H9 (cell line): Measurements from ENCODE around the gene NRG2. TPM values are rescaled to one million over a fixed set of nuclear protein-coding genes. Genes with fewer than 3 reads are reported as not detected.

Experiments used
- DNase-seq: peaks from one replicate; pipeline ENCODE4 v3.0.0-alpha.2; 2017
- H2AFZ ChIP-seq: one replicate; pipeline ENCODE4 v1.6.1; 2013; ENCODE audit warnings: mild to moderate bottlenecking, low read length, control low read depth, moderate library complexity
- H2AK5ac ChIP-seq: 2 replicates; pipeline ENCODE4 v1.6.1; 2013; ENCODE audit warnings: low read length, control low read depth, mixed read lengths; ENCODE audit not compliant: insufficient read length
- H2BK120ac ChIP-seq: one replicate; pipeline ENCODE4 v1.6.1; 2013; ENCODE audit warnings: low read depth, mild to moderate bottlenecking, low read length, control low read depth, inconsistent platforms; ENCODE audit not compliant: poor library complexity, severe bottlenecking
- H2BK12ac ChIP-seq: 2 replicates; pipeline ENCODE4 v1.6.1; 2013; ENCODE audit warnings: low read length, control low read depth, mixed read lengths, low read depth; ENCODE audit not compliant: insufficient read length
- H2BK15ac ChIP-seq: 2 replicates; pipeline ENCODE4 v1.6.1; 2013; ENCODE audit warnings: low read depth, low read length, control low read depth
- H2BK20ac ChIP-seq: one replicate; pipeline ENCODE4 v1.6.1; 2013; ENCODE audit warnings: low read depth, mild to moderate bottlenecking, low read length, control low read depth, inconsistent platforms; ENCODE audit not compliant: poor library complexity, severe bottlenecking
- H2BK5ac ChIP-seq: 2 replicates; pipeline ENCODE4 v1.6.1; 2013; ENCODE audit warnings: low read length, control low read depth, mixed read lengths; ENCODE audit not compliant: insufficient read length
- H3K14ac ChIP-seq: 2 replicates; pipeline ENCODE4 v1.6.1; 2013; ENCODE audit warnings: low read length, control low read depth; ENCODE audit not compliant: insufficient read depth
- H3K18ac ChIP-seq: 2 replicates; pipeline ENCODE4 v1.6.1; 2013; ENCODE audit warnings: low read depth, mild to moderate bottlenecking, mixed read lengths, low read length, control low read depth; ENCODE audit not compliant: insufficient read length
- H3K23ac ChIP-seq: 2 replicates; pipeline ENCODE4 v1.6.1; 2013; ENCODE audit warnings: low read length, control low read depth, mixed read lengths, low read depth; ENCODE audit not compliant: insufficient read length
- H3K23me2 ChIP-seq: 2 replicates; pipeline ENCODE4 v1.6.1; 2013; ENCODE audit warnings: low read depth, mild to moderate bottlenecking, mixed read lengths, low read length, control low read depth; ENCODE audit not compliant: insufficient read length, poor library complexity, severe bottlenecking
- H3K27ac ChIP-seq: 2 replicates; pipeline ENCODE4 v1.5.1; 2013; ENCODE audit warnings: low read length, control low read depth, mixed read lengths, low read depth; ENCODE audit not compliant: insufficient read length
- H3K27me3 ChIP-seq: 2 replicates; pipeline ENCODE4 v1.6.1; 2013; ENCODE audit warnings: low read length, control low read depth, inconsistent platforms; ENCODE audit not compliant: insufficient read depth
- H3K4ac ChIP-seq: 2 replicates; pipeline ENCODE4 v1.6.1; 2013; ENCODE audit warnings: low read depth, mild to moderate bottlenecking, control low read depth, inconsistent platforms, low read length, moderate library complexity
- H3K4me1 ChIP-seq: 2 replicates; pipeline ENCODE4 v1.6.1; 2013; ENCODE audit warnings: low read length, control low read depth, inconsistent platforms; ENCODE audit not compliant: insufficient read depth
- H3K4me2 ChIP-seq: 2 replicates; pipeline ENCODE4 v1.6.1; 2013; ENCODE audit warnings: low read length, control low read depth, mixed read lengths; ENCODE audit not compliant: insufficient read length, insufficient read depth
- H3K56ac ChIP-seq: 2 replicates; pipeline ENCODE4 v1.6.1; 2013; ENCODE audit warnings: low read depth, mild to moderate bottlenecking, mixed read lengths, low read length, control low read depth; ENCODE audit not compliant: insufficient read length
- H3K79me1 ChIP-seq: 2 replicates; pipeline ENCODE4 v1.6.1; 2013; ENCODE audit warnings: low read depth, mild to moderate bottlenecking, moderate library complexity, low read length, control low read depth, inconsistent platforms; ENCODE audit not compliant: insufficient read depth, poor library complexity, severe bottlenecking
- H3K79me2 ChIP-seq: 2 replicates; pipeline ENCODE4 v1.6.1; 2013; ENCODE audit warnings: low read length, control low read depth, inconsistent platforms; ENCODE audit not compliant: insufficient read depth
- H3K9ac ChIP-seq: 2 replicates; pipeline ENCODE4 v1.6.1; 2013; ENCODE audit warnings: low read length, control low read depth, mixed read lengths; ENCODE audit not compliant: insufficient read length; ENCODE audit errors: extremely low read depth
- H3K9me3 ChIP-seq: one replicate; pipeline ENCODE4 v1.6.1; 2013; ENCODE audit warnings: low read depth, low read length, inconsistent platforms; ENCODE audit not compliant: control insufficient read depth
- H3T11ph ChIP-seq: one replicate; pipeline ENCODE4 v1.6.1; 2013; ENCODE audit warnings: mild to moderate bottlenecking, low read length, control low read depth, inconsistent platforms
- H4K20me1 ChIP-seq: one replicate; pipeline ENCODE4 v1.6.1; 2013; ENCODE audit not compliant: control insufficient read depth, insufficient read length, insufficient read depth
- H4K5ac ChIP-seq: 2 replicates; pipeline ENCODE4 v1.6.1; 2013; ENCODE audit warnings: low read depth, mild to moderate bottlenecking, mixed read lengths, low read length, control low read depth; ENCODE audit not compliant: insufficient read length
- H4K8ac ChIP-seq: replicated peaks from 2 replicates; pipeline ENCODE4 v1.6.1; 2013; ENCODE audit warnings: low read length, control low read depth, mixed read lengths, low read depth; ENCODE audit not compliant: insufficient read length
- H4K91ac ChIP-seq: 2 replicates; pipeline ENCODE4 v1.6.1; 2013; ENCODE audit warnings: low read depth, mild to moderate bottlenecking, moderate library complexity, mixed read lengths, low read length, control low read depth; ENCODE audit not compliant: insufficient read length
- H3K27ac Mint-ChIP-seq, 3 experiments: 2 replicates in 2 of 3; 3 replicates in 1 of 3; pipeline ENCODE4 v1.8.0; 2020 to 2021; ENCODE audit warnings: mixed read lengths in 3 of 3, mild to moderate bottlenecking in 1 of 3, moderate library complexity in 1 of 3
- H3K27me3 Mint-ChIP-seq: 2 replicates; pipeline ENCODE4 v1.8.0; 2021; ENCODE audit warnings: low read depth, mild to moderate bottlenecking, moderate library complexity, mixed read lengths
- H3K36me3 Mint-ChIP-seq, 3 experiments: 2 replicates in 2 of 3; 3 replicates in 1 of 3; pipeline ENCODE4 v1.8.0; 2020 to 2021; ENCODE audit warnings: low read depth in 3 of 3, mixed read lengths in 3 of 3; ENCODE audit not compliant: insufficient read depth in 1 of 3
- H3K4me1 Mint-ChIP-seq, 2 experiments: 2 replicates each; pipeline ENCODE4 v1.8.0; 2020; ENCODE audit warnings: mixed read lengths in 2 of 2
- H3K4me3 Mint-ChIP-seq, 2 experiments: 2 replicates in 1 of 2; 3 replicates in 1 of 2; pipeline ENCODE4 v1.8.0; 2020 to 2021; ENCODE audit warnings: mild to moderate bottlenecking in 2 of 2, mixed read lengths in 2 of 2, moderate library complexity in 1 of 2
- H3K9me3 Mint-ChIP-seq, 2 experiments: 2 replicates in 1 of 2; 3 replicates in 1 of 2; pipeline ENCODE4 v1.8.0; 2020; ENCODE audit warnings: mild to moderate bottlenecking in 2 of 2, mixed read lengths in 2 of 2, moderate library complexity in 1 of 2
- CTCF ChIP-seq: fragments of 200-600 bp; sonication (generic); conservative IDR thresholded peaks from 3 replicates; pipeline ENCODE4 v1.8.0; 2021; ENCODE audit warnings: antibody characterized with exemption, mild to moderate bottlenecking
- WGBS: extraction: QIAGEN DNeasy Blood & Tissue Kit; methylation state at CpG from one replicate; pipeline ENCODE4 v1.1.7; 2013; ENCODE audit warnings: missing lambda C conversion rate, low lambda C conversion rate, mixed read lengths; ENCODE audit not compliant: insufficient read length; ENCODE audit errors: extremely low coverage; 5-methylcytosine and 5-hydroxymethylcytosine counted together
- total RNA-seq: library from RNA; stranded (reverse); gene quantifications from 2 replicates; pipeline ENCODE4 v1.2.1, GENCODE V29; 2021

Gene NRG2
- total RNA-seq, 1 experiment from 2014 or later = not detected

- H3K23ac ChIP-seq = no peak overlapping the region
- Mint-ChIP-seq H3K27me3 (peaks cover 34% of the 10 kb centered on the region), H3K27ac (no peak overlapping the region), H3K4me3 (no peak overlapping the region), H3K36me3 (no peaks in the 10 kb centered on the region), H3K4me1 (peaks cover 9 to 14% of the 10 kb centered on the region in 2 experiments), H3K9me3 (no peaks in the 10 kb centered on the region)
- no peak overlapping the region for H2BK5ac ChIP-seq
- H3T11ph ChIP-seq = no peak overlapping the region
- H4K5ac ChIP-seq = no peak overlapping the region
- no CpG with 5 or more reads among the region's 7 CpGs for WGBS
- H4K91ac ChIP-seq = no peak overlapping the region
- H3K4me1 ChIP-seq = 0 out of 2 replicates have a peak, but pooled peaks cover 2% of the 10 kb centered on the region
- H3K56ac ChIP-seq = no peak overlapping the region
- no peak overlapping the region for H2AFZ ChIP-seq
- no peak overlapping the region for H2AK5ac ChIP-seq
- H3K23me2 ChIP-seq = no peaks in the 10 kb centered on the region
- H2BK15ac ChIP-seq = no peak overlapping the region
- H3K79me2 ChIP-seq = no peaks in the 10 kb centered on the region
- H3K4ac ChIP-seq = no peak overlapping the region
- no peaks in the 10 kb centered on the region for H3K27me3 ChIP-seq
- no peak overlapping the region for H2BK20ac ChIP-seq
- TF ChIP-seq CTCF = no peak
- no peak overlapping the region for H4K8ac ChIP-seq
- H3K14ac ChIP-seq = no peak overlapping the region
- H3K9me3 ChIP-seq = no peaks in the 10 kb centered on the region
- no peak overlapping the region for H3K4me2 ChIP-seq
- no peaks in the 10 kb centered on the region for H3K79me1 ChIP-seq
- DNase-seq = no peak
- no peak overlapping the region for H2BK120ac ChIP-seq
- H3K18ac ChIP-seq = no peak overlapping the region
- no peaks in the 10 kb centered on the region for H4K20me1 ChIP-seq
- H3K27ac ChIP-seq = no peak overlapping the region
- H2BK12ac ChIP-seq = no peak overlapping the region
- H3K9ac ChIP-seq = no peak overlapping the region
Observed at GRCh38 chr5:139914218-139914807, 128.8 kb downstream of the NRG2 start.
